GM03348 (cell line): ENCODE measurements around the gene TTLL11.
"Not testable (repeated sequence)": the region's sequence is repeated elsewhere in the genome, so short reads cannot be mapped to it uniquely, and the experiment has no call there.

Experiments
- DNase-seq: peaks from one replicate; pipeline ENCODE4 v3.0.0; 2012; ENCODE audit warnings: low spot score

TTLL11 gene

GRCh38 chr9:121813519-121814210 lies 279.4 kb downstream of the TTLL11 start:
- no peak for DNase-seq

- no peak for DNase-seq
Observed at GRCh38 chr9:121812159-121812735, 280.9 kb downstream of the TTLL11 start.

- no peak for DNase-seq
Observed at GRCh38 chr9:121811751-121812150, 281.4 kb downstream of the TTLL11 start.

- no peak for DNase-seq
Observed at GRCh38 chr9:121811140-121811539, 282.0 kb downstream of the TTLL11 start.

- no peak for DNase-seq
Observed at GRCh38 chr9:121810489-121810888, 282.6 kb downstream of the TTLL11 start.

GRCh38 chr9:121809356-121810050 lies 283.6 kb downstream of the TTLL11 start:
- DNase-seq: no peak

- DNase-seq: no peak
Observed at GRCh38 chr9:121808781-121809180, 284.3 kb downstream of the TTLL11 start.

- no peak for DNase-seq
Observed at GRCh38 chr9:121807823-121808278, 285.3 kb downstream of the TTLL11 start.

GRCh38 chr9:121807069-121807822 lies 285.9 kb downstream of the TTLL11 start:
- DNase-seq: no peak

GRCh38 chr9:121802753-121803152 lies 290.4 kb downstream of the TTLL11 start:
- DNase-seq: no peak

GRCh38 chr9:121801579-121801978 lies 291.5 kb downstream of the TTLL11 start:
- DNase-seq: no peak

- DNase-seq: no peak
Observed at GRCh38 chr9:121800376-121800775, 292.7 kb downstream of the TTLL11 start.

GRCh38 chr9:121798941-121799340 lies 294.2 kb downstream of the TTLL11 start:
- no peak for DNase-seq

GRCh38 chr9:121797081-121797480 lies 296.0 kb downstream of the TTLL11 start:
- no peak for DNase-seq

- DNase-seq: not testable (repeated sequence)
Observed at GRCh38 chr9:121794334-121794733, 298.8 kb downstream of the TTLL11 start.

GRCh38 chr9:121792476-121792875 lies 300.6 kb downstream of the TTLL11 start:
- DNase-seq: not testable (repeated sequence)

GRCh38 chr9:121790841-121791240 lies 302.3 kb downstream of the TTLL11 start:
- no peak for DNase-seq

- DNase-seq: no peak
Observed at GRCh38 chr9:121788686-121789366, 304.3 kb downstream of the TTLL11 start.

- DNase-seq: no peak
Observed at GRCh38 chr9:121786998-121787422, 306.1 kb downstream of the TTLL11 start.

GRCh38 chr9:121786543-121786948 lies 306.6 kb downstream of the TTLL11 start:
- DNase-seq: no peak

GRCh38 chr9:121785673-121786542 lies 307.2 kb downstream of the TTLL11 start:
- no peak for DNase-seq
